Amniotic epithelial cell (primary cell): ENCODE results near the gene ZFP69.

Experiments used
- DNase-seq: peaks from one replicate; pipeline ENCODE4 v3.0.0-alpha.2; 2010; ENCODE audit warnings: low read depth

The ZFP69 gene

DNA sequence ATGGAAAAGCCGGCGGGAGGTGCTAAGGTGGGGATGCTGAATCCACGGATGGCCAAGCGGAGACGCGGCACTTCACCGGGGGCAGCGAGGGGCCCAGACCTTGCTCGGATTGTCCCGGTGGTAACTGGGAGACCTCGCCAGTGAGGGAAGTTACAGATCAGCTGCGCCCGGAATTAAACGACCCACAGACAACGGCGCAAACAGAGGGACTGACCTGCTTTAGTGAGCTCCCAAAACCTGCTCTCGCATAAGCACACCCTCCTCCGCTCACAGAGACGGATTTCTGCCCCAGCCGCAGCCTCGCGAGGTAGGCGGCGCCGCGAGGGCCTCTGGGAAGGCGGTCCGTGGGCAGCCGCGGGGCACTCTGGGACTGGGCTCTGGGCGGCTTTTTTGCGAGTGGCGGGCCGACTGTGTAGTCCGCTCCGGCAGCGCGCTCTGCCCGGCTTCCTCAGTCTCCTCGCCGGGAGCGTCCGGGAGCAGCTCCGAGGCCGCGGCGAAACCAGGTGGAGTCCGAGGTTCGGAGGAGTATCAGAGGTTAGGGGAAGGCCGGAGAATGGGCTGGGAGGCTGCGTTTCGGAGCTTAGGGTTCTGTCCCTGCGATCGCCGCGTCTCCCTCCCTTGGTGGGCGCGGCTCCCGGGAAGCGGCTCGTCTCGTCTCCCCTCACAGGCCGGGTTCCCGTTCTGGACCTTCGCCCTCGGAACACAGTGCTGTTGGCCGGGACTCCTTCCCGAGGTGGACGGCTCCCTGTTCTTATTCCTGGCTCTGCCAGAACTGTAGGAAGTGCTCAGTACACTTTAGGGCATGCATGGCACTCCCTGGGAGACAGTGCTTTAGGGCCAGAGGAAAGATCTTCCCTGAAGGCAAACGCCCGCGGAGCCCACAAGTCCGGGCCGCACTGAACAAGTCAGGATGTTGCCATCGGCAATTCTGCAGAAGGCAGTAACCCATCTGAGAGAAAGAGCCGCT is 31.6 kb downstream of the ZFP69 start, which contains the start of gene EXO5:
TSS of gene EXO5 (plus strand) at position 393 of the 967 bp plus-strand sequence. CDS start 5,778 bp downstream, outside the sequence.
- peak; percentile 70 for DNase-seq

- DNase-seq: no peak
Observed at GRCh38 chr1:40519517-40519916, 42.4 kb downstream of the ZFP69 start.

GRCh38 chr1:40530735-40531380 is 53.8 kb downstream of the ZFP69 start:
- peak; percentile 32 for DNase-seq

DNA sequence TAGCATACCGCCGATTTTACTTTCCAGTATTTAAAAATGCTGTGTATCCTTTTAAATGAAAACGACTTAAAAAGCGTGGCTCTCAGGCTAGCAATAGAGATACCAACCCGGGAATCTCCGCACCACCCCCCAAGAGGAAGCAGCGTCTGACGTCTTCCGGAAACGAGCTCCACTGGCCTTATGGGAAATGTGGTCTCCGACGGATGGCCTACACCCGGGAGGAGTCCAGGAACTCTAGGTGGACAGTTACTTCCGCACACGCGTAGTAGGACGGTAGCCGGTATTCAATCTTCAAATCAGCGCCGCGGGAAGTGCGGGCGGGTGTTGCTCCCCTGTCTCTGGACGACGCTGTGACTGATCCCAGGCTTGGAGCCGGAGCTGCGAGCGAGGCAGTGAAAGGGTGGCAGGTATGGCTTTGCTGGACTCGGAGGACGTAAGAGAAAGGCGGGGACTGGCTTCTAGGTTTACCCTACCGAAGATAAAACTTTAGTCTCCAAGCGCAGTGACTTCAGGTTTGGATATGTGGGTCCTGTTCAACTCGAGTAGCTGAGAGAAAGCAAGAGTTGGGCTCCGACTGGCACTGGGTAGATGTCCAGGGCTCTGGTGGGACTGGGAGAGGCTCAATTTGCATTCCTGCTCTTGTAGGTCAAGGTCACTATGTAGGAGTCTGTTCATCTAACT is 54.4 kb downstream of the ZFP69 start, which contains the start of gene ZNF684:
TSS of gene ZNF684 (plus strand) at position 257 of the 681 bp plus-strand sequence. CDS start 1,530 bp downstream, outside the sequence.
- peak; percentile 96 for DNase-seq

GRCh38 chr1:40532062-40532389 is 54.9 kb downstream of the ZFP69 start:
- no peak for DNase-seq

GRCh38 chr1:40532844-40533424 is 55.8 kb downstream of the ZFP69 start:
- peak; percentile 51 for DNase-seq

- DNase-seq: no peak
Observed at GRCh38 chr1:40534589-40534988, 57.5 kb downstream of the ZFP69 start.

- DNase-seq: peak; percentile 24
Observed at GRCh38 chr1:40535732-40536131, 58.6 kb downstream of the ZFP69 start.

DNA sequence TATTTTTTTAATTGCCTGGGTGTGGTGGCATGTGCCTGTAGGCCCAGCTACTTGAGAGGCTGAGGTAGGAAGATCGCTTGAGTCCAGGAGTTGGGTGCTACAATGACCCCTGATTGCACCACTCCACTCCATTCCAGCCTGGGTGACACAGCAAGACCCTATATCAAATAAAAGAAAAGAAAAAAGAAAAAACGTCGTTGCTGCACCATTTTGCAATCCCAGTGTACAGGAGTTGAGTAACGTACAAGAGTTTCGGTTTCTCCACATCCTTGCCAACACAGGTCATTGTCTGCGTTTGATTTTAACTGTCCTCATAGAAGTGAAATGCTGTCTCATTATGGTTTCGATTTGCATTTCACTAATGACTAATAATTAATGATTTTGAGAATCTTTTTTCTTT is 62.2 kb downstream of the ZFP69 start:
- no peak for DNase-seq
